ENCODE data around the gene TRIM3.
A peak's percentile ranks its signal among the peaks of the same experiment; 100 is the strongest.

Gene TRIM3

GRCh38 chr11:6437423-6437822 lies 36.3 kb downstream of the TRIM3 start:
- DNase-seq, result no peak

- no peak for DNase-seq
Observed at GRCh38 chr11:6433998-6434660, 39.6 kb downstream of the TRIM3 start.

DNA sequence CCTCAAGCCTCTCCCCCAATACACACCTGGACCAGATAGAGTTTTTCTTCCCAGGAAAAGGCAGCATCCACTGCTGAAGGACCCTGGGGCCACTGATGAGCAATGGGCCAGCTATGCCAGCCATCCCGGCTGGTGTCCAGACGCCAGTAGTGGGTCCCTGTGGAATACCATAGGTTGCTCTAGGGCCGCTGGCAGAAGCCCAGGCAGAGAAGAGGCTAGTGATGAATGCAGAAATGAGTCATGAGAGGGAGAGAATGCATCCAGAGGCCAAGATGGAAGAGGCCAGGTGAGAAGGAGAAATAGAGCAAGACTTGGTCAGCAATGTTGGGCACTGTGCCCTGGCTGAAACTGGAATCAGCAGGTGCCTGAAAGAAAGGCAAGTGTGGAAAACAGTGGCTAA lies 41.9 kb downstream of the TRIM3 start:
- no peak for DNase-seq

GRCh38 chr11:6427516-6427915 lies 46.2 kb downstream of the TRIM3 start:
- no peak for DNase-seq

GRCh38 chr11:6420677-6421076 lies 53.1 kb downstream of the TRIM3 start:
- DNase-seq, result no peak

GRCh38 chr11:6419009-6419631 lies 54.6 kb downstream of the TRIM3 start, which contains the start of gene APBB1:
Gene APBB1, minus strand, starts transcription at chr11:6419094. Its CDS starts 7,747 bp downstream, at chr11:6411347.
- DNase-seq, result peak; percentile 64

GRCh38 chr11:6418557-6419008 lies 55.2 kb downstream of the TRIM3 start:
- DNase-seq, result no peak

DNA sequence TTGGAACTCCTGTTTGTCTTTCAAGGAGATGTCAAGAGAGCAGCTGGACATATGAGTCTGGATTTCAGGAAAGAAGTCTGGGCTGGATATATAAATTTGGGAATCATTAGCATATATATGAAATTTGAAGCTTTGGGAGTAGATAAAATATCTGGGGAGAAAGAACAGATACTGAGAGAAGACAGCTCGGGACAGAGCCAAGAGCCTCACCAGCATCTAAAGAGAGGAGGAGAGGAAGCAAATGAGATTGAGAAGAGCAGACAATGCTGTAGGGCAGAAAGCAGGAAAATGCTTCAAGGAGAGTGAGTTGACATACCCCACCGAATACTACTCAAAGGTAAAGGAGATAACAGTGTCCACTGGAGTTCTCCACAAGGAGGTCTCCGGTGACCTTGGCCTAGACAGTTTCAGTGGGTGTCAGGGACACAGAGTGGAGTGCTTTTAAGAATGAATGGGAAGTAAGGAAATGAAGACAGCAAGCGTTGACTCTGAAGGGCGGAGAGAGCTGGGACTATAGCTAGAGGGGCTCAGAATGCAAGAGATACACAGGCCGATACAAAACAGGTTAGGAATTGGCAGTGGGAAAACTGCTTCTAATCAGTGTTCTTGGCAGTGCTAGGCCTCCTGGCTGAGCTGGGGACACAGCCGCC lies 55.7 kb downstream of the TRIM3 start:
- no peak for DNase-seq

DNA sequence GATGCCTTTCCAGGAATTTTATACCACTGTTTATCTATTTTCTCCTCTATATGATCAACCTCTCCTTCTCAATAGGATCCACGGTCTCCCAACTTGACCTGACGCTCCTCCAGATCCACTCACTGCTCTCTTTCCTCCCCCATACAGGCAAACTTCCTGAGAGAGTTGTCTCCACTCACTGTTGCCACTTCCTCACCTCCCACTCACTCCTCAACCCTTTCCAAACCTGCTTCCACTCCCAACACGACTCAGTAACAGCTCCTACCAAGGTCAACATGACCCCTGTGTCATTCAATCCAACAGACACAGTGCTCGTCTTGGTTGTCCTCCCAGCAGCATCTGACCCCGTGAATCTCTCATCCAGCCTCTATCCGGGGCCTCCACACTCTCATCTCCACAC lies 57.9 kb downstream of the TRIM3 start:
- DNase-seq, result no peak

DNA sequence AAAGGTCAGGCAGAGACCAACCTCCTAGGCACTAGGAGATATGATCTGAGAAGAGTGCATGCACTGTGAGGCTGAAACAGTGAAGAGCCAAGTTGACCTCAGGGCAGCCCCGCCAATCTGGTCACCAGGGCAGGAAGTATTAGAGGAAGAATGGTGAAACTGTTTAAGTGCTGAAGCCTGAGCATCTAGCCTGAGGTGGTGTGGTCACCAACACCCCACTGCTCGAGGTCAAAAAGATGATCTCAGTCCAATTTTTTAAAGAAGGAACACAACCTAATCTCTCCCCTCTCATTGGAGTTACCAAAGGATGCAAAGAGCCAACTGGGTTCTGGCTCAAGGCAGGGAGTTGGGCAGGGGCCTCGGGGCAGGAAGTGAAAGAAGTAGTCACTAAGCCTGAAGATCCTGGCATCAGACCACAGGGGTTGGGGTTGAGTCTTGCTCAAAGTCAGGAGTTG lies 58.8 kb downstream of the TRIM3 start:
- DNase-seq, result no peak

DNA sequence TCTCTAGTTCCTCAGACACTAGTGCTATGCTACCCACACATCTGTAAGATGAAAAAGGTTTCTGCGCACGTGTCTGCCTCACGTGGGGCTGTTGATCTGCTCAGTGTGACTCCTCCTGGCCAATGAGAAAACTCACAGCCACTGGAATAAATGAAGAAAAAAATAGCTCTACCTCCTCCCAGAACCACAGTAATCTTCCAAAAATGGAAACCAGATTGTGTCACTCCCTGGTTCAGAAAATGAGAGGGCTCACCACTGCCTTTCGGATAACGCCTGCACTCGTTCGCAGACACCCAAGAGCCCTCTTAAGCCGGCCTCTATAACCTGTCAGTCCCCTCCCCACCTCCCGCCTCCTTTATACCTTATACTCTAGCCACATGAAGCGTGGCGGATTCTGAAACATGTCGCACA lies 59.9 kb downstream of the TRIM3 start:
- no peak for DNase-seq

GRCh38 chr11:6411594-6412031 lies 62.1 kb downstream of the TRIM3 start:
- no peak for DNase-seq

DNA sequence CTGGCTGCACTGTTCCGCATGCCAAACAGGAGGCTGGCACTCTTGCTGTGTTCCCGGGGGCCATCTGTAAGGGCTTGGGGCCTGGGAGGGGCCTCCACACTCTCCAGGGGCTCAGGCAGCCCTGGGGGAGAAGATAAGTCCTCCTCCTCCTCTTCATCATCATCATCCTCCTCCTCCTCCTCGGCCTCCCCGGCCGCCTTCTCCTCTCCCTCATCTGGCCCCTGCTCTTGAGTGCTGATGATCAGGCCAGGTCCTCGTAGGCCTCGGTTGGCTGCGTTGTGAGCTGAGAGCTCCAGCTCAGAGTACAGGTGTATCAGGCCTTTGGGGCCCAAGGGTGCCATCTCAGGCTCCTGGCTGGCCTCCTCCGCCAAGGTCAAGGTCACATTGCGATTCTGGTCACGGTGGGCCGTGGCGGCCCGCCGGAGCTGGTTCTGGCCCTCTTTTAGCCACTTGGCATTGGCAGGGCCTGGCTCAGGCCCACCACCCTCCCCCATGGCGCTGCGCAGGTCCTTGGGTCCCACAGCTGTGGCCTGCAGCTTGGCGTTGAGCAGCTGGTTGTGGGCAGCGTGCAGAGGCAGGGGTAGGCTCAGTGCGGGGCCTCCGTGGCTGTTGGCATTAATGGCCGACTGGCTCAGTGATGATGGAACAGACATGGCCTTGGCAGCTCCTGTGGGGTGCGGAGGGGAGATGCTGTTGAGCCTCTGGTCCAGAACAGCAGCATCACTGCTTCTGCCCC lies 62.9 kb downstream of the TRIM3 start:
- no peak for DNase-seq

DNA sequence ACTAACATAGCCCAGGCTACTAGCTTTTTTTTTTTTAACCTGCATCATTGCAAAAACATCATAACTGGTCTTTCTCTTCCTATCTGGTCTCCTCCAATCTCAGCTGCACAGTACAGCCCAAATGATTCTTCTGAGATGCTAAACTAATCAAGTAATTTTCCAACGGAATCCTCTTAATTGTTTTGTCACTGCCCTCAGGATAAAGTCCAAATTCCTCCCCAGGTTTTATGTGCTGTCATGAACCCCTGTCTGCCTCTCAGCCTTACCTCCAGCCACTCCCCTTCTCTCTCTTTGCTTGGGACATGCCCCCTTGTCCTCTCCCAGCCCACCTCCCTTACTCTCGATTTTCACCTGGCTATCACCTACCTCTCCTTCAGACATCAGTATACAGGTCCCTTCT lies 67.4 kb downstream of the TRIM3 start:
- DNase-seq, result no peak

- DNase-seq, result no peak
Observed at GRCh38 chr11:6405846-6406245, 67.9 kb downstream of the TRIM3 start.

- no peak for DNase-seq
Observed at GRCh38 chr11:6405052-6405667, 68.6 kb downstream of the TRIM3 start.

- DNase-seq, result no peak
Observed at GRCh38 chr11:6404342-6405051, 69.2 kb downstream of the TRIM3 start.

DNA sequence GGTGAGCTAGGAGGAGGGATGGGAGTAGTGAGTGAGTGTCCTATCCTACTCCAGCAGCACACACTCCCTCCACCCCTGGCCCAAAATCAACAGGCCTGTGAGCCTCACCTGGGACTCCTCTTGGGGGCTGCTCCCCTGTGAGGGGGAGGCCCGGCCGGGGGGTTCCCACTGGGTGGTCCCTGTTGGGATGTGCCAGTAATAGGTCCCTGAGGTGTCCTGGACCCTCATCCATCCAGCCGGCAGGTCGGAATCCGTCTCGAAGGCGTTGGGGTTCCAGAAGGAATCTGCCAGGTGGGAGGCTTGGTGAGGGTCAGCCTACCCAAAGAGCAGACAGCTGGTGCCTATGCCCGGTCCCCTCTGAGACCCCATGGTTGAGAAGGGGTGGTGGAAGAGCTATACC lies 70.2 kb downstream of the TRIM3 start:
- no peak for DNase-seq

GRCh38 chr11:6402561-6402981 lies 71.2 kb downstream of the TRIM3 start:
- DNase-seq, result no peak

DNA sequence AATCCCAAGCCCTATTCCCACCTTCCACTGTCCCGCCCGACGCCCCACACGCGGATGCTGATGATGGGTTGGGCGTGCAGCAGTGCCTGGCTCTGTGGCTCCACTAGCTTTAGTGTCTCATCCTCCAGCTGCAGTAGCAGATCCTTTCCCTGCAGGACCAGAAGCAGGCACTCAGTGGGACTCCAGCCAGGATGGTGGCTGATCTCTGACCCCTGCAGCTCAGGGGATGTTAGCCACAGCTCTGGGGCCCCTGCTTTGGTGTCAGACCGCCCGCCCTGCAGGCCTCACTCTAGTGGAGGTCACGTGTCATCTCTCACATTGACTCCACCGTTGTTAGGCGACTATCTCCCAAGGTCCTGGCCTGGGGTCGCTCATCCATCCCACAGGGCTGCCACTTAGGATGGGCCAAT lies 71.7 kb downstream of the TRIM3 start:
- DNase-seq, result no peak

DNA sequence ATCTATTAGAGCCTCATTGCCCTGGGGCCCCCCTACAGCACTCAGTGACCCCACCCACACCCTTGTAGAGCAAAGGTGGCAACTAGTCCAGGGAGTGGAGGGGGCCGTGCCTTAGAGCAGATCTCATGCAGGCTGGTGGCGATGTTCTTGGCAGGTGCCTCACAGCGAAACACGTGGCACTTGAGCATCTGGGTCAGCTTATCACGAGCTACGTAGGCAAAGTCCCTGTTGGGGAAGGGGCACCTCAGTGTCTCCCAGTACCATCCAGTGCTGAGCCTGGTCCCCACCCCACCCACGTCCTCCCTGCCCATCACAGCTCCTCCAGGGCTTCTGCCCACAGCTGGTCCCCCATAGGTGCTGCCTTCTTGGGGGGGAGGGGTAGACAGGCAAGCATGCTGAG lies 72.3 kb downstream of the TRIM3 start:
- no peak for DNase-seq
